IMR-90 (cell line): ENCODE results near the gene PTPRF.

Source experiments
- BHLHE40 ChIP-seq: fragments of 150-350 bp; IDR thresholded peaks from 2 replicates; pipeline ENCODE4 v1.6.1; 2016; ENCODE audit warnings: mild to moderate bottlenecking, low read depth, low read length
- CTCF ChIP-seq: conservative IDR thresholded peaks from 2 replicates; pipeline ENCODE4 v1.5.1; 2012; ENCODE audit warnings: mild to moderate bottlenecking, low read depth, low read length, improper control_type of control experiment
- MAFK ChIP-seq: IDR thresholded peaks from 2 replicates; pipeline ENCODE4 v1.6.1; 2012; ENCODE audit warnings: low read depth, low read length, improper control_type of control experiment

- no peak for TF ChIP-seq CTCF
- no peak for TF ChIP-seq MAFK
- TF ChIP-seq BHLHE40 = no peak
Measured at GRCh38 chr1:43614891-43615290, 84.2 kb downstream of the PTPRF start.
